SKM-1 treated with dmso at 0.1 percent for 144 hours (cell line): ENCODE results near the gene MS4A1.
"Not testable (repeated sequence)": the region's sequence is repeated elsewhere in the genome, so short reads cannot be mapped to it uniquely, and the experiment has no call there.

Experiments used
- DNase-seq: peaks from one replicate; lab custom pipeline; 2025; ENCODE audit not compliant: unreplicated experiment; lab: John Stamatoyannopoulos, UW

The MS4A1 gene

DNA sequence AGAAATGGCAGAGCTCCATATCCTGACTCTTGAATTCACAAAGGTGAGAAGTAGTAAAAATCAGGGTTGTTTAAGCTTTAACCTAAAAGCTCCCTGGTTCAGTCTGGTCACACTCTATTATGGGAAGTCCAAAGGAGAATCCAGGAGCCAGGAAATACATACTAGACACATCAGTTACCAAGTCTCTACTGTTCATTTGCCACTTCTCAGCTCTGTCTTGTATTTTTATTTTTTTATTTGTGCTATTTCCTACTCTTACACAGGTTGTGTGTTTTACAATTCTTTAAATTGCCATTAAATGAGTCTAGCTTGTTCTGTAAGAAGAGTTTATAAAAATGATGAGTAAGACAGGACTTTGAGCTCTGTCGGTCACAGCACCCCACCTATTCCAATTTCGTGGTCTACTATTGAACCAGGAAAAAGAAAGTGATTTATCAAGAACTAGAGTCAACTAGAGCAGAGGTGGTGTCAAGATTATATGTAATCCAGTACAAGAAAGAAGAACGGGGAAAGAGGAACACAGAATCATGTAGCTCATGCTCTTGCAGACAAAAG is 46.7 kb downstream of the MS4A1 start:
- no peak for DNase-seq

GRCh38 chr11:60504219-60504905 is 48.7 kb downstream of the MS4A1 start:
- DNase-seq = no peak

GRCh38 chr11:60509609-60510008 is 54.0 kb downstream of the MS4A1 start:
- DNase-seq = not testable (repeated sequence)

- DNase-seq = not testable (repeated sequence)
Measured at GRCh38 chr11:60510209-60510608, 54.6 kb downstream of the MS4A1 start.

- no peak for DNase-seq
Measured at GRCh38 chr11:60511393-60511792, 55.7 kb downstream of the MS4A1 start.

GRCh38 chr11:60512651-60513225 is 57.1 kb downstream of the MS4A1 start:
- DNase-seq = no peak

- no peak for DNase-seq
Measured at GRCh38 chr11:60513496-60514460, 58.1 kb downstream of the MS4A1 start.

- no peak for DNase-seq
Measured at GRCh38 chr11:60515144-60515855, 59.7 kb downstream of the MS4A1 start, which contains the start of gene MS4A13. Gene MS4A13, plus strand, starts transcription at chr11:60515392. Its CDS starts 2,692 bp downstream, at chr11:60518084.
